Neural crest cell (in vitro differentiated cells): Measurements from ENCODE around the gene FAM72C. TPM values are rescaled to one million over a fixed set of nuclear protein-coding genes. Genes with fewer than 3 reads are reported as not detected.
"Not testable (repeated sequence)": the region's sequence is repeated elsewhere in the genome, so short reads cannot be mapped to it uniquely, and the experiment has no call there.

ENCODE experiments used
- DNase-seq: peaks from one replicate; pipeline ENCODE4 v3.0.0; 2021; ENCODE audit warnings: low read depth, mixed read lengths, low spot score
- H3K27ac Mint-ChIP-seq: one replicate; pipeline ENCODE4 v1.8.0; 2021; ENCODE audit warnings: mild to moderate bottlenecking, mixed read lengths; ENCODE audit not compliant: unreplicated experiment
- H3K27me3 Mint-ChIP-seq: 2 replicates; pipeline ENCODE4 v1.8.0; 2021; ENCODE audit warnings: low read depth, mild to moderate bottlenecking, mixed read lengths
- H3K36me3 Mint-ChIP-seq: 2 replicates; pipeline ENCODE4 v1.8.0; 2021; ENCODE audit warnings: low read depth, mild to moderate bottlenecking, mixed read lengths
- H3K4me1 Mint-ChIP-seq: 2 replicates; pipeline ENCODE4 v1.8.0; 2021; ENCODE audit warnings: mixed read lengths
- H3K4me3 Mint-ChIP-seq: one replicate; pipeline ENCODE4 v1.8.0; 2021; ENCODE audit warnings: mild to moderate bottlenecking, mixed read lengths
- H3K9me3 Mint-ChIP-seq: 2 replicates; pipeline ENCODE4 v1.8.0; 2021; ENCODE audit warnings: mixed read lengths
- long read RNA-seq: library from polyadenylated mRNA; unstranded; transcript quantifications from one replicate; pipeline ENCODE4 v2.0.0, GENCODE V29; 2020
- total RNA-seq: library from RNA; stranded (reverse); gene quantifications from 2 replicates; pipeline ENCODE4 v1.2.1, GENCODE V29; 2021

The FAM72C gene
- total RNA-seq, result 5.1 and 7.1 TPM in 2 replicates
- long read RNA-seq, transcript FAM72C-202 (4 exons, 2,297 nt), result major isoform, 5 of 9 reads
- long read RNA-seq, partial matches to known transcripts, result 2 of 9 reads
- long read RNA-seq, other reads (novel, unspliced or antisense), result 2 of 9 reads

DNA sequence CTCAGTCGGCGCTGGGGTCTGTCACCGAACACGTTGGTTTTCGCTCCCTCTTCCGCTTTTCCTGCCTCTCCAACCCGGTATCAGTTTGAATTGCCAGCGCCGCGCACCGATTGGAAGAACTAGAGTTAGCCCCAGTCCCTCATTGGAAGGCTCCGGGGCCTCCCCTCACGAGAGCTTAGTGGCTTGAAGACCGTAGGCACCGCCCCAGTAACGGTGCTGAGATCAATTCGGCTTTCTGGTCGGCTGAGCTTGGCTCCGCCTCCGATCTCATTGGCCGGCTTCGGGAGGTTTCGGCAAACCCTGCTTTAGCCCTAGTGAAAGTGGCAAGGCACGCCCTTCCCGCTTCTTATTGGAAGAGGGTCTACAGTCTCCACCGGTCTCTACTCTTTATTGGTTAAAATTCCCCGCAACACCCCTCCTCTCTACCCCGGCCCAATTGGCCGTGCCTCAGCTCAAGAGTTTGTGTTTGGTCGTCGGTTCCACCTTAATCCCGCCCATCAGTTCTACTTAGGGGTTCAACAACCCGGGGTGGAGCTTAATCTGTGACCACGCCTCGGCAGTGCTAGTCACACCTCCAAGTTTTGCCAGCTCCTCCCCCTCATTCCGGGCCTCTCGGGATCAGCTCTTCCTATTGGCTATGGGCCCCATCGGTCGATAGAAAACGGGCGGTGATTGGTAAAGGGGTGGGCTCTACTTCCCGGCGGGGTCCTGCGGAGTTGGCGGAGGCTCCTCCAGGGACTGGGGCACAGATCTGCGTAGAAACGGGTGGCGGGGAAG is at the start of gene FAM72C:
FAM72C (minus strand) TSS at position 63 of the 777 bp plus-strand sequence. CDS start 845 bp downstream, outside the sequence.
- H3K9me3 Mint-ChIP-seq, H3K4me1 Mint-ChIP-seq, DNase-seq, H3K27ac Mint-ChIP-seq, H3K27me3 Mint-ChIP-seq, H3K4me3 Mint-ChIP-seq, H3K36me3 Mint-ChIP-seq: not testable (repeated sequence)

DNA sequence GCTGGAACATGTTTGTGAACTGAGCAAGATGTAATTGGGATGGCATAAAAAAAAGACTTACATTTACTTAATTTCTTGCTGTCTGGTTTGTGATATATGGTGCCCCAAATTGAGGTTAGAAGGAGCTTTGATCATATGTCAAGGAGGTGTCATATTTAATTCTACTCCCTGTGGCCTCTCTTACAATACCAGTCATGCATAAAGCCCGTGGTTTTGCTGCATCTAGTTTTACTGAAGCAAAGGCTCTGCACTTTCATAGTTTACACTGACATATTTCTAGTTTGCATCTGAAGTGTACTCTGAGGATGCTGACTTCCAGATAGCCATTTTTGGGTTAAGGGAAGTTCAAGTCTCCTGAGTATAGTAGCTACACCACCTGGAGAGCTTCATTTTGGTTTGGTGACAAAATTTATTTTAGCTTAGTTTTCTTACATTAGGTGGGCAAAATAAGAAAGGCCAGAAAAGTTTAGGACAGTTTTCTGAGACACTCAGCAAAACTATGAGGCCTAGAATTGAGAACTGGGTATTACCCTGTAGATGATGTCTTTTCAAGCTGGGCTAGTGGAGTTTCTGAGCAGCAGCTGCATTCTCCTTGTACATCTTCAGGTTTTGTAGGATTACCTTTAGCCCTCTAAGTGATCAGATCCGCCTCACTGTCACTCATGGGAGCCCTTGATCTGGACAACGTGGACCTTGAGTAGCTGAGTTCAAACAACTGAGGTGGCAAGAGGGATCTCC is 48.4 kb upstream of the FAM72C start:
- H3K9me3 Mint-ChIP-seq, H3K4me3 Mint-ChIP-seq, H3K27ac Mint-ChIP-seq, H3K27me3 Mint-ChIP-seq, H3K36me3 Mint-ChIP-seq, H3K4me1 Mint-ChIP-seq, DNase-seq: not testable (repeated sequence)

DNA sequence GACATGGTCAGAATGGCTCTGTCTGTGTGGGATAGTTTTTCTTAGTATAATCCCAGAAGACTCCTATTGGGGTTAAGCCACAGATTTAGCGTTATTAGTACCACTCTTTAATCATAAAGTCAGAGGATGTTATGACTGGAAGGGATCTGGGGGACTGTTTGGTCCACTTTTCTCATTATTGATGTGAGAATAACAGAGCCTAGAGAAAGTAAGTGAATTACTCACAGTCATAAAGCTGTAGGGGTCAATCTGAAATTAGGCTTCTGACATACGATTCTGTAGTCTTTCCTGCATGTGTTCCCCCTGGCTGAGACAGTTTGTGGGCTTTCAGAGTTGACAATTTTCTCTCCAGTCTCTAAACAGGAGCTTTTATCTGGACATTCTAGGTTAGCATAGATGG is 47.3 kb upstream of the FAM72C start:
- H3K27ac Mint-ChIP-seq, H3K4me1 Mint-ChIP-seq, DNase-seq, H3K36me3 Mint-ChIP-seq, H3K27me3 Mint-ChIP-seq, H3K4me3 Mint-ChIP-seq, H3K9me3 Mint-ChIP-seq: not testable (repeated sequence)

DNA sequence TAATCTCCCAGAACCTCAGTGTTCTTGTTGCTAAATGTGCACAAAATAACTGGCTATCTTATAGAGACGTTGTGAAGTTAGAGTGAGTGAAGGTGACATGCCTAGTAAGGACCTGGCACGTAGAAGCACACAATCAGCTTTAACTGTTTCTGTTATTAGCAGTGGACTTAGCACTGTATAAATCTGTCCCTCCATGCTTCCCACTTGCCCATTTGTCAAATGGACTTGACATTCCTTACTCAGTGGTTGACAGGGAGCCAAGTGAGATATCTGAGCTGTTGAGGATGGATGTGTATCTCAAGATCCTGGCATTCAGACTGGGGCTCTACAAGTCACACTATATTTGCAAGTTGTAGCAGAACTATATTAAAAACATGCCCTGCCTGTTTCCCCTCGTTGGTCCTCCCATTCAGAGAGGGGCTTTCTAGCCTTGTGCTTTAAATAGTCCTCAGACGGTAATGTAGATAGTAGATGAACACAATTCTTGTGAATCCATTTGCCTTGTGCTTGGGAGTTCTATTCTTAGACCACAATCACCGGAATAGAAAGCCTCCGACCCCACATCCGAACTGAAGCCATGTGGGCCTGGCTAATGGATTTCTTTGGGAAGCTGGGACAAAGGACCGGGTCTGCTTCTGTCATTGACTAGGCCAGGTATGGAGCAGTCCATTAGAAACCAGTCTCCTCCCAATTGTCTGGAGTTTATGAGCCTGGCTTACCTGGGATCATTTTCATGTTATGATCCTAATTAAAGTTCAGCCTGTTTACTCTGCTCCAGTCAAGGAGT is 43.6 kb upstream of the FAM72C start:
- DNase-seq, H3K4me3 Mint-ChIP-seq, H3K27ac Mint-ChIP-seq, H3K27me3 Mint-ChIP-seq, H3K9me3 Mint-ChIP-seq, H3K36me3 Mint-ChIP-seq, H3K4me1 Mint-ChIP-seq: not testable (repeated sequence)

DNA sequence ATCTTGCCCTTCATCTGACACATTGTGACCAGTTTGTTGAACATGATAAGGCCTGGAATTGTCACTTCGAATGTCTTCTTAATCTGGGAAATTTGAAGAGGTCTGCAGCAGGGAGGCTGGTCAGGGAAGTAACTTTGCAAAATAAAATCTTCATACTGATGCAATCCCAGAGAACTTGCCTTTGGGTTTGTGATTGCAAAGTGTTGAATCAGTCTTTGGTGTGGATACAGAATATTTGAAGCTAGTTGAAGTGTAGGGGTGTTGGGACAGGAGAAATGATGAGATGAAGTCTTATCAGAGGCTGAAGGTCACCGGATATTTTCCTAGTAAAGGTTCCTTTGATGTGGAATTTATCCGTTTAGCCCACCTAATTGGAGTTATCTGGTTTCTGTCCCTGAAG is 42.7 kb upstream of the FAM72C start:
- not testable (repeated sequence) for H3K4me1 Mint-ChIP-seq, H3K9me3 Mint-ChIP-seq, H3K27me3 Mint-ChIP-seq, H3K36me3 Mint-ChIP-seq, DNase-seq, H3K27ac Mint-ChIP-seq, H3K4me3 Mint-ChIP-seq

DNA sequence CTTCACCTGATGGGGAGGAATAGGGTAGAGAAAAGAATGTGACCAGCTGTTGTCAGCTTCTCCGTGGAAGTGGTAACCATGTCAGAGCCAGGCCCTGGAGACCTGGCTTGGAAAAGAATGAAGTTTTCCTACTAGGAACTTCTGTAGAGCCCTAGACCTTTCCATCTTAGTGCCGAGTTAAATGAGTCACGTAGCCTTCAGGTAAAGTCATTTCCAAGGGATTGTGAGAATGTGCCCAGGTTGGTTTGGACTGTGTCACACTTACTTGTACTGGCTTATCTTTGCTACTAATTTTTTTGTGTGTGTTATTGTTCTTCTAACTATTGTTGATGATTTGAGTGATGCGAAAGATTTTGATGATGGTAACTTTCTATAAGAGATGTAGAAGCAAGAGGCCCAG is 42.3 kb upstream of the FAM72C start:
- not testable (repeated sequence) for H3K27me3 Mint-ChIP-seq, H3K9me3 Mint-ChIP-seq, H3K36me3 Mint-ChIP-seq, DNase-seq, H3K4me3 Mint-ChIP-seq, H3K27ac Mint-ChIP-seq, H3K4me1 Mint-ChIP-seq

DNA sequence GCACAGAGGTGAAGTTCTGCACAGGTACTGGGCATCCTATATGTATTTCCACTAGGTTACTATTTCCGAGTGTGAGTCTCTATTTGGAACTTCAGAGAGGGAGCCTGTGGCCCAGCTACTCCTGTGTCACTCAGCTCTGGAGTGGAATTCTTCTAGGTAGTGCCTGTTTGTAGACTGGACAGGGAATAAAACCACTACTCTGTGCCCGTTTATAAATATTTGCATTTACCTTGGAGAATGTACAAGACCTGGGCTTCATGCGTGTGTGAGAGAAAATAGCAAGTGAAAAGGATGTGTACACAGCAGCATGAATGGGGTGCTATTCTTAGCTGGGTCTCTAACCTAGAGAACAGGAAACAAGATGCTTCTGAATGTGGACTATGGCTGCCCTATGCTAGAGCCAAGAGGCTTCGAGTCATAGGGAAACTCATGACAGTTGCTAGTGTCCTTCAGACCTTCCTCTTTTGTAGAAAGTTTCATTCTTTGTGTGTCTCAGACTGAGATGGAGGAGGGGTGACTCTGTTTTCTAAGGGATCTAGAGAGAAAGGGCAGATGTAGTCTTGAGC is 40.5 kb upstream of the FAM72C start:
- H3K36me3 Mint-ChIP-seq, result not testable (repeated sequence)

DNA sequence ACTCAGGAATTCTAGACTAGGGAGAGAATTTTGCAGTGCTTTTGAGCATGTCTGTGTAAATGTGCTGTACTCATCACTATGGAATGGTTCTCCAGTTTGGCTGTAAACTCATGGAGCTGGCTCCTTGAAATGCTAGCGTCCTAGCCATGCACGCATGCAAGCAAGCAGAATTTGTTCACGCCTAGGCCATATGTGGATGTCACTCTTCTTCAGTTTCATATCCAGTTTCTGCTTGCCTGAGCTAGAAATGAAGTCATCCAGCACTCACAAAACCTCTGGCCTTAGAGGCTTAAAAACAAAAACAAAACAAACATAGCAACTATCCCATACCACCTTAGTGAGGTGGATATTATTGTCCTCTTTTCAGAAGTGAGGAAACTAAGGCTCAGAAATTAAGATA is 37.6 kb upstream of the FAM72C start:
- H3K27ac Mint-ChIP-seq, H3K27me3 Mint-ChIP-seq, H3K36me3 Mint-ChIP-seq, H3K4me3 Mint-ChIP-seq, H3K4me1 Mint-ChIP-seq, DNase-seq, H3K9me3 Mint-ChIP-seq: not testable (repeated sequence)

More for the DNA sequence above, 40.5 kb upstream of the FAM72C start:
- not testable (repeated sequence) for DNase-seq, H3K27me3 Mint-ChIP-seq, H3K27ac Mint-ChIP-seq, H3K4me3 Mint-ChIP-seq, H3K9me3 Mint-ChIP-seq, H3K4me1 Mint-ChIP-seq

DNA sequence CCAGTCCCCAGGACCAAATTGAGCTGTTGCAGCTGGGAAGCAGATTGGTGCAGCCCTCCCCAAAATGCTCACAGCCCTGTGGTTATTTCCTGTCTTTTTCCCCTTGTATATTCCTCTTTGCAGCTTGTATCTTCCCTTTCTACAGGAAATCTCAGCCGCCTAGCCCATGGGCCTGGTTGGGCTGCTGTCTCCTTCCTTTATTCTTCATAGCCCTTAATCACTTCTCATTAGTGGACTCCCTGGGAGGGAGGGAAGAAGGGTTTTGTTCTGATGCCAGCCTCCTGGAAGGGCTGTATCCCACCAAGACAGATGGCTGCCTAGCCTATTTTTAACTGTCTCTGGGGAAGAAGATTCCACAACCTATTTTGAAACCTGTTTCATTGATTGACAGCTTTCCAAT is 32.5 kb upstream of the FAM72C start:
- H3K9me3 Mint-ChIP-seq, H3K4me1 Mint-ChIP-seq, H3K27me3 Mint-ChIP-seq, H3K36me3 Mint-ChIP-seq, H3K27ac Mint-ChIP-seq, DNase-seq, H3K4me3 Mint-ChIP-seq: not testable (repeated sequence)

DNA sequence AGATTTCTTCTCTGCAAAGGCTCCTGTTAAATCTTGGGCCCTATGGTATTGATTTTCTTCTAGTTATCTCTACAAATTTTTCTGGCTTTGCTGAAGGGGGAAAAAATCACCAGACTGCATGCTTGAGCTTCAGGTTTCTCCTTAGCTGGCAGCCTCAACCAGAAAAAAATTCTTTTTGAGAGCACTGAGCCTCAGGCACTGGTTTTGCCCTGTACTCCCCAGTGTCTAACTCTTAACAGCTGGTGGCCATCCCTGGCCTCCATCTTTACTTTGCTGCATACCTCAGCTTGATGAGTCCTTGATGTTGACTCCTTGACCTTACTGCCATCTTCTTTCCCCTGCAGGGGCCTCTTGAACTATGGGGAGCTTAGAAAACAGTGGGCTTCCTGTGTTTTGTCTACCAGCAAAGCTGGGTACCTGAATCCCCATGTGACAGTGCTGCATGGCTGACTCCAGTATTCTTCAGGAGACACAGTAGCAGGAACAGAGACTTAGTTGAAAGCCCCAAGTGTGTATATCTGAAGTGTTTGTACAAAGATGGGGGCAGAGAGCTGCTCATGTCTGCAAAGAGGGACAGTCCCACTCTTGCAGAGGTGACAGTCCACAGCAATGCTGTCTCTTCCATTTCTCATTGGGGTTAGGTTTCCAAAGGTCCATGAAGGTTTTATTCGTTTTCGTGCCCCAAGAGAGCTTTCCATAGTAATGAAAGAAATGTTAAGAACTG is 31.7 kb upstream of the FAM72C start:
- H3K4me1 Mint-ChIP-seq, result not testable (repeated sequence)

DNA sequence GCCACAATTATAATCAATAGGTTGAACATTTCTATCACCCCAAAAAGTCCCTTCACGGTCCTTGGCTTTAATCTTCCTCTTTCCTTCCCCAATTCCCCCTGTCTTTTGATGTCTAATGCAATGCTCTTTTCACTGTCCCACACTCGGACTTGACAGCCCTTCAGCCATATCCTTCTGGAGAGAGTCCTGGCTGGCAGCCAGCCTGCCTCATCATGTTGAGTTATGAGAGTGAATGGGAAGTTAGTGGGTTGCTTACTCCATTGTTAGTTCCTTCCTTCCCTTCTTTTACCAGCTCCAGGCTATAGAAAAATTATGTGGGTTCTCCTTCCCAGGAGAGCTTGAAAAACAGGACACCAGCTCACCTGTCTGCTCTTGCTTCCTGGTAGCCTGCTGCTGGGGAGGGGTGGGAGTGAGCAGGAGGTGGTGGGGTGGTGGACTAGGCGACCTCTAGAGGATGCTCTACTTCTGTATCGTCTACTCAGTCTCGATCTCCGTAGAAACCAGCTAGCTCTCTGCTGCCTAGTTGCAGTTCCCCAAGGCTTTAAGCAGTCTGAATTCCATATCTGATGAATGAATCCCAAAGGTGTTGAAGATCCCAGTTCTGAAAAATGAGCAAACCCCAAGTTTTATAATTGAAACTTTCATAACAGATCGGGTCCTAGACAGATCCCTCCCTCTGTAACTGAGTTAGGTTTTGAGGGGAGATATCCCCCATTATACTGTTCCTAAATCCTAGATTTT is 30.5 kb upstream of the FAM72C start:
- not testable (repeated sequence) for H3K36me3 Mint-ChIP-seq

More for the DNA sequence above, 31.7 kb upstream of the FAM72C start:
- not testable (repeated sequence) for H3K4me3 Mint-ChIP-seq, DNase-seq, H3K27ac Mint-ChIP-seq, H3K9me3 Mint-ChIP-seq, H3K27me3 Mint-ChIP-seq, H3K36me3 Mint-ChIP-seq

DNA sequence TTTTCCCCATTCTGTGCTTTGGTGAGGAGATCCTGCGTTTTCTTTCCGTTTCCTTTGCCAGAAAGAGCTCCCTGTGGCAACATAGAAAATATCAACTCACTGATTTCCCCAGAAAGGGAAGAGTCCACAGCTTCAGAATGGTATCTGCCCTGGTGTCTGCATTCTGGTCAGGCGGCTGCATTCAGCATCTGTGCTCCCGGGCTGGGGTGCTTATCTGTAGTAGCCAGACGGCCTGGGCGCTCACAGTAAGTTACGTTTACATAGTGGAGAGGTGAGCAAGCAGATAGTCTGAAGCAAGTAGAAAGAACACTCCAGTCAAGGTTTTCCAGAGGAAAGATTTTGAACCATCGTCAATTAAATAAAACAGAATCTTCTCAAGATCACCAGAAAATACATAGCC is 29.3 kb upstream of the FAM72C start:
- not testable (repeated sequence) for DNase-seq, H3K4me3 Mint-ChIP-seq, H3K9me3 Mint-ChIP-seq, H3K36me3 Mint-ChIP-seq, H3K27ac Mint-ChIP-seq, H3K27me3 Mint-ChIP-seq, H3K4me1 Mint-ChIP-seq

More for the DNA sequence above, 30.5 kb upstream of the FAM72C start:
- not testable (repeated sequence) for H3K4me3 Mint-ChIP-seq, DNase-seq, H3K9me3 Mint-ChIP-seq, H3K27me3 Mint-ChIP-seq, H3K27ac Mint-ChIP-seq, H3K4me1 Mint-ChIP-seq
